ENCODE results near the gene FAM3C.

- no peak for TF ChIP-seq CSDC2 (CRISPR knock-in tag; IDR thresholded peaks at IDR 0.05)
- TF ChIP-seq PATZ1 (CRISPR knock-in tag; IDR thresholded peaks at IDR 0.05; ENCODE audit: borderline replicate concordance), result no peak
- TF ChIP-seq ZFP3 (CRISPR knock-in tag; IDR thresholded peaks at IDR 0.05), result no peak
- TF ChIP-seq ZNF70 (CRISPR knock-in tag; IDR thresholded peaks at IDR 0.05), result no peak
Observed at GRCh38 chr7:121371883-121372282, 24.2 kb downstream of the FAM3C start.

Measured in SK-N-SH treated with all-trans-retinoic acid at 6 μM for 48 hours (cell line).